Activated gamma-delta T cell (primary cell): Measurements from ENCODE around the gene SOX6.

ENCODE experiments used
- DNase-seq: peaks from one replicate; lab custom pipeline; 2025; lab: John Stamatoyannopoulos, UW

Gene SOX6

DNA sequence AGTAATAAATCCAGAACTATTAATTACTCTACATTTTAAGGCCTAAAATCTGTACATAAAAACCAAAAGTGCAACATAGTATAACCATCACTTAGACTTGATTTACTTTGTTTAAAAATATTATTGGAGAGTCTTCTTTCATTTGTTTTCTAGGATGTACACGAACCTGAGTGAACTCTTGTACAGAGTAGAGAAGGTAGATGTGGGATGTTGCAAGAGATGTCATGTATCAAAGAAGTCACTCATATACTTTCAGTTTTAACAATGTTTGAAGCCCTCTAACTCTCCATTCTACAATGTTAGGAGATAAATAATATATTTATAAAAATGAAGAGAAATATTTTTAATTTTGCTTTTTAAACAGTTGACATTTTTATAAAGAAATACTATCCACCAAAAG is 38.6 kb downstream of the SOX6 start:
- DNase-seq = no peak

DNA sequence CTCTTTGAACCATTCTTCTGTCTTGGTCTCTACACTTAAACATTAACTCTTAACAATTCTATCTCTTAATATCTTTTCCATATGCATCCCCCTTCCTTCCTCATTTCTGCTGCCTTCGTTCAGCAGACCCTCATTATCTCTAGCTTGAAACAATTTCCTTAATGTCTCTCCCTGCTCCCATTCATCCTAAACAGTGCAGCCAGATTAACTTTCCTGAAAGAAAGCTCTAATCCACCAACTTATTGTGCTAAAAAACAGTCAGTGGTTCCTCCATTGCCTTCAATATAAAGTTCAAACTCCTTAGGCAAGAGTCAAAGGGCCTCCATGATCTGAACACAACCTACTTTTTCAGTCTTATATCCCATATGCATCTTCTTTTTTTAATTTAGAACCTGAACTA is 42.5 kb downstream of the SOX6 start:
- DNase-seq = no peak

DNA sequence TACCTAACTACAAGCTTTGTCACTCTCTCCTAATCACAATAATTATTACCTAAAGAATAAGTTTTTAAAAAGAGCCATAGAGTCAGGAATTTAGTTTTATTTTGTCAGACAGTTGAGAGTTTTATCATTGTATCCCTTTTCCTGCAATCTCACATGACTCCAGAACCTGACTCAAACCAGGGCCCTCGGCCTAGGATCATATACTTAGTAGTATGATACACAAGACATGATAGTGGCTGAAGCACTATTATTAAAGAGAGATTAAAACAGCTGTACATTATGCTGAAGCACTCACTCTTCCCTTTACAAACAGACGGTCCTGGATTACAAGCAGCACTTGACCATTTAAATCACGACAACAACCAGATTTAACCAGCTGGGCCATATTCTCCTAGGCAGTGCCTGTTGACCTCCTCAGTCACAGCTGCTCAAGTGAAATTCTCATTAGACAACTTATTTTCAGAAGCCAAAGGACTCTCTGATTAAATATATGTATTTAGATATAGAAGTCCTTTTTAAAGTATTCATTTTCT is 44.0 kb downstream of the SOX6 start:
- DNase-seq = no peak

DNA sequence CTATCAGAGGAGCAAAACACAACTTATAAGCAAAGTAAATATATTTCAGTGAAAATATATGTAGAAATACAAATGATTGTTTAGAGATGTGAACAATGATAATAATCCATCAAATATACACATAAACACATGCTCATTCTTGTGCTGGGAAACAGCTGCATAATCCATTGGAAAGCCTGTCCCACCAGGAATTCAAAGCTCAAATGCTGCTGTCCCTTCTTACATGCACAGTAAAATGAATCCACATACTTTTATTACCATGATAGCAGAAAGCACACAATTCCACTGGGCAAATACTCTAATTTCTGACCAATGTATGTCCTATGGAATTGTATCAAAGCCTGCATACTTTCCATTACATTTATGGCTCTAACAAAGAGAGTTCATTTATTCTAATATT is 44.5 kb downstream of the SOX6 start:
- no peak for DNase-seq

DNA sequence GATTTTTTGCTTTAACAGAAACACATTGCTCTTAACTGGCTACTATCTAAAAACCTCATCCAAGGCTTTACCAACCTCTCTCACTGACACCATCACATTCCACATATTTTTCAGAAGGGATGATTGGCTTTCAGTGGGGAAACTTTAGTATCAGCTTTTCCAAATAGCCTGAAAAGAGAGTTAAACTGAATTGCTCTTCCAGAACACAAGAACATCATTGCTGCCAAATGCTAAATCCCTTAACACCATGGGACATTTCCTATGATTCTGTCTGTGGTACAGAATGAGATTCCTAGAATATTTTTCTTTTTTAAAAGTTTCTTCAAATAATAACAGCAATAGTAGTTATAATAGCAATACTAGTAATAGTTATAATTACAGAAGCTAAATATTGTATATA is 45.4 kb downstream of the SOX6 start:
- DNase-seq = no peak

DNA sequence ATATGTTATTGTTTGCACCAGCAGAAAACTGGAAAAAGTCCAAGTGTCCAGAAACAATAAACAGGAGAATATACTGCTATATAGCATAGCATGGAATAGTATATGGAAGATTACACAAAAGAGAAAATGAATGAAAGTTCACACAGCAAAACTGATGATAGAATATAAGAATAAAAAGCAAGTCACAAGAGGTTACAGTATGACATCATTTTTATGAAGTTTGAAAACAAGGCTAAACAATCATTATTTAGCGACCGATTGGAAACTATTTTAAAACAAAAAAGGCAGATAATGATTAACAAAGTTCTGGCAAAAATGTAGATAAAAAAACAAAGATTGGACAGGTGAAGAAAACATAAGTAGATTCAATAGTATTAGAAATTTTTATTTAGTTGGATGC is 47.1 kb downstream of the SOX6 start:
- DNase-seq = no peak

DNA sequence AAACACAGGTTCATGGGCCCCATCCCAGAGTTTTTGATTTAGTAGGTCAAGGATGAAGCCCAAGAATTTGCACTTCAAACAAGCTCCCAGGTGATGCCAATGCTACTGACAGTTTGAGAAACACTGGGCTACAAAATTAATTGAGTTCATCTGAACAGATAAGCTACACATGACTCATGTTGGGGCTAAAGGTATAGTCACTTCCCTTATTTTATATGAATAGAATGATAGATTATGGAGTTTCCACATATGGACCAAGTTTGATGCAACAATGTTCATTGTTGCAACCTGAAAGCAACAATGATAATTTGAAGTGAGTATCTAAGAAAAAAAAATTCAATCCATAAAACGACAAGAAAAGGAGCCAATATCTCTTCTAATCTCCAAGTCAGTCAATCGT is 54.9 kb downstream of the SOX6 start:
- DNase-seq = no peak

DNA sequence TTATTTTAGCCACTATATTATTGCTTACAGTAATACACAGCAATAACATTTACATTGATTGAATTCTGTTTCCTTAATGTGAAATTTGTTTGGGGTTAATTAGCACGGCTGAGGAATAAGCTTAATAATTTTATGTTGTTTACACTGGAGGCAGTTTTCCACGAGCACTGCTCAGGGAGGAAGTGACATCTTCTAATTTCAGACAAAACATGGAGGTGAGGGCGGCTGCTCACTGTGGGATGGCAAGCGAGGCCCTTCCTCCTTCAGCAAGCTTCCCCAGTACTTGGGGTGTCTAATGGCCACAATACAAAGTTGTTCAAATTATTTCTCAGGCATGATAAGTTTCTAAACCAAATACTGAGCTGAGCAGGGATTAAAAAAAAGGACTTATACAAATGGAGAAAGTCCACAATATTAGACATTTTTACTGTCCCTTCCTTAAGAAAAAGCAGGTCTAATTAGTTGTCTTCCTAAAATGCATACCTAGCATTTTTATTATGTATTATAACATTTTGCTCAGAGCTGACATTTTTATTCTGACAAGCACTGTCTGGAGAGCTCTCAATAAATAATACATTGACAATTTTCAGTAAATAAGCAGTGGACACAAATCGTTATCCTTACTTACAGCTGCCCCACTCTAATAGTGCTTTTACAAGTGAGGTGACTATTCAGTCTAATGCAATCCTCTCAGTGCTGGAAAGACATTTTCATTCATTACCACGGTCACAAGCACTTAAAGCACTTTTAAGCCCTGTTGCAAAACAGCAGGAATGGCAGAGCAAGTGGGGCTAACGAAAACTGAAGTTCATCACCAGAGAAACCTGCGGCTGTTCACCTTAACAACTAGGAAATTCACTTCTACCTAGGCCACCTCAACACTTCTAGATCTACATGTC is 56.2 kb downstream of the SOX6 start:
- DNase-seq = no peak

DNA sequence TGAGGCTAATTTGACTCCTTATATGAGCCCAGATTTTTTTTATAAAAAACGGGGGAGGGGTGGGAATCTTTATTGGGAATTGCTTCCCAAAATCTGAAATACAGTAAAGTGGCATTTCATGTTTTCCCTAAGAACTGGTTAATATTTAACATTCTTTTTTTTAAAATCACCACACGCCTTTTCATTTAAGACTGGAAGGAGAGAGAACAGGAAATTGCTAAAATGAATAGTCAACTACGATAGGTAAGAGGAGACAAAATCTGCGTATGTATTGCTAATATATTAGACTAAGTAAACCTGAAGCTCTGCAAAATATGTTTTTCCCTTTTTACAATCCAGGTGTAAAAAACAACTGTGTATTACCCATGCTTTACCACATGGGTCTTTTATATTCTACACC is 57.0 kb downstream of the SOX6 start:
- DNase-seq = no peak

DNA sequence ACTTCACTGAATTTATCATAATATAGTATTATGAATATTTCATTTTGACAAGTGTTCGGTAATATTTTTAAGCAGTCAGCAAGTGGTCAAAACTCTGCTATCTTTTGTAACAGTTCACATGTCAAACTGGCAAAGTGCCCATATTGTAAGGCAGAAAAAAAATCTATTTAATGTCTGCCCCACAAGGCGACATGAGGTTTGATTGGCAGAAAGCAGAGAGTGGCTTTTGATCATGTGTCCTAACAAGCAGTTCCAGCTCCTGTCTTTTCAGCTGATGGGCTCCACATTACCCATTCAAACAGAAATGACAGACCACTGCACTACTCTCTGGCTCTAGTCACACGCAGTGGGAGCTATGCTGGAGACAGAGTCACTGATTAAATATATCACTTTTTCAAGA is 59.0 kb downstream of the SOX6 start:
- no peak for DNase-seq

DNA sequence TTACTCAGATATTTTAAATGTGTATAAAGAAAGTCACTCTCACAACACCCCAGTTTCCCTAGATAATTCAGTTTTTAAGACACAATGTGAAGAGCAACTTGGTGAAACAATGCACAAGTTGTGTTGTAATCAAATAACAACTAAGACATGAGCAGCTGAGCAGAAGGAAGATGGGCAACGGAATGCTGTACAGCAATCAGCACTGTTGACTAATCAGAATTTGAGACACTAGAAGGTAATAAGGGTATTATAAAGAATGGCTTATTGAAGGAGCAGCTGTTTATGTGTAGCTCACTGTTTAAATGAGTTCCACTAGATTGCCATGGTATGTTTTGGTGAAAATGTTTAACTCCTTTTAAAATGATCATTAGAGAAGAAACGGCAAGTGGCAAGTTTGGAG is 60.1 kb downstream of the SOX6 start:
- DNase-seq = no peak

DNA sequence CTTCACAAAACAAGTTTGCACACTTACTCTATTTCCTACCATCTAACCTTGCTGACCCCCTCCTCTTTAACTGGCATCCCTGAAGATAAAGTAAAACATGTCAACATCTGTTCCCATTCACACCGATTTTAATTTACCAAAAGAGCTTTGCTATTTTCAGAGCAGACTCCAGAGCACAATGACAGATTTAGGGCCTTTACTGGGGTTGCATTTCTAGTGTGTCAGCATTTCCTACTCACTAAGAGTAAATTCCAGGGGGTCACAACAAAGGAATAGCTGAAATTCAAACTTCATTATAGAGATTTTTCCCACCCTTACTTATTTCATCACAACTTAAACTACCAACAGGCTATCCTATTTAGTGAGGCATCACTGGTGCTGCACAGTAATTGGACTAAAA is 60.8 kb downstream of the SOX6 start:
- no peak for DNase-seq

DNA sequence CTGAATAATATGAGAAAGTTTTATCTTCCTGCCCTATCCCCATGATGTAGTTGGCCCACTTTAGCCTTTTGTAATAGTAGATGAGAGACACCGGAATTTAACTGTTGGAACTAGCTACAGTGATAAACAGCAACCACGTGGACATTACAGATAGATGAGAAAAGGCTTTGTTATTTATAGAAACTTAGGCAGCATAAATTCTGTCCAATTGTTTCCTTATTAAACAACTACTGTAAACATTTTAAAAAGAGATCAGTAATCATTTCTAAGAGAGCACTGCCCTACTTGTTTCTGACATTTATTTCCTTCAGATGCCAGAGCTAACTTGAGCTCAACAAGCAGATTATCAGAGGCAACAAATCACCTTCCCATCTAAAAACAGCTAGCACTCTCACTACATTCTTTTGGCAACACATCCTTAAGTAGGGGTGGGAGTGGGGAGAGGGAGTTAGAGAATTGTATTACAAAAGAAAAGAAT is 63.1 kb downstream of the SOX6 start:
- DNase-seq = no peak

DNA sequence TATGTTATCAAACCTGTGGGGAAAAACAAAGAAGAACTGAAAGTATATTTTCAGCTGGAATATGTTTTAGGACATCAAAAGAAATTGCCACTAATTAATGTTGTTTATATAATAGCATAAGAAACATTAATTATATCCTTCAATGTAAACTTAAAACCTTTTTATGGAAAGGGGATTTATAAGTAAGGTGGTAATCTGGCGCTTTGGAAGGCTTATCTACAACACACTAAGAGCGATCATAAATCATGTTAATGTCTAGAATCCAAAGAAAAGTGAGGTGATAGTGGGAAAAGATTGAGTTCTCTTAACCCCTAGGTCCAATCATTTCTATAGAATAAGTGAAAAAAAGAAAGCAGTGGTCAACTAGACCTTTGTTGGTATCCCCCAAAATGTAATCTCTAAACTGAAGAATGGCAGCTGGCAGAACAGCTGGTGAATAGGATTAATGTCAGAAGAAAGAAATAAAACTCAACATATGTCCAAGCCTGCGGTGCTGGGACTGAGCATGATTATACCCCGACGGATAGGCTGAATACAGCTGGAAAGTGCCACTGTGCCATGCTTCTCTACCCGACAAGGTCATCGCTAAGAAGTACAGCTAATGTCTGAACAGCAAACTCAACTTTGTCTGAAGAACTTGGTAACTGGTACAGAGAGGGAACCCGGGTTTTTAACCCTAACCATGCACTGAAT is 64.0 kb downstream of the SOX6 start:
- no peak for DNase-seq

DNA sequence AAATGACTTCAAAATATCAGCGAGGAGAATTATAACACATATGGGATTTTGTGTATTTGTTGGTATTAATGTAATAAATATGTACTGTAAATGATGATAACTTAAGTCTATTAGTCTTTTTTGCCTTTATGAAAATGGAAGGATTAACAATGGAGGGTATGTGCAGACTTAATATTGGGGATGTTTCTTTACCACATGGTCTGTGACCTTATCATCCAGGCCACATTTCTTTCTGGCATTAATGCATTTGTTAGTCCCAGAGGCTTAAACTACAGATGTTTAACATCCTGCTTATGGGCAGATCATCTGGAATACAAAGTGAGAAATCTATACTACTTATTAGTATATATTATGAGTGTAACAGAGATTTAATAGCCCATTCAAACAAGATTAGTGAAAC is 64.6 kb downstream of the SOX6 start:
- no peak for DNase-seq

DNA sequence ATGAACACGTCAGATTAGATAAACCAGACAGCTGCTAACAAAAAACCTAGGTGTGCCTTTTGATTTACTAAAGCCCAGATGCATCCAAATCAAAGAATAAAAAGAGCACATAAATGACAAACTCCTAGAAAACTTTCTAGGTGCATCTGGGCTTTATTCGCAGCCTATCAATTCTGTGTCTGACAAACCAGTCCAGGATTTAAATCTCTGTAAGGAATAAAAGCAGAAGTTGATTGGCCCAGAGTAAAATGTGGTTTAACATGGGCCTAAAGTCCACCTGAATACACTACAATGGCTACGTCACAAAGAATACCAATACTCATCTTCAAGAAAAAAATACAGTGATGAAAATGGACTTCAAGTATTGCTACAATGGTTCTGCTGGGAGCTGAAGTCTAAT is 66.8 kb downstream of the SOX6 start:
- DNase-seq = no peak

DNA sequence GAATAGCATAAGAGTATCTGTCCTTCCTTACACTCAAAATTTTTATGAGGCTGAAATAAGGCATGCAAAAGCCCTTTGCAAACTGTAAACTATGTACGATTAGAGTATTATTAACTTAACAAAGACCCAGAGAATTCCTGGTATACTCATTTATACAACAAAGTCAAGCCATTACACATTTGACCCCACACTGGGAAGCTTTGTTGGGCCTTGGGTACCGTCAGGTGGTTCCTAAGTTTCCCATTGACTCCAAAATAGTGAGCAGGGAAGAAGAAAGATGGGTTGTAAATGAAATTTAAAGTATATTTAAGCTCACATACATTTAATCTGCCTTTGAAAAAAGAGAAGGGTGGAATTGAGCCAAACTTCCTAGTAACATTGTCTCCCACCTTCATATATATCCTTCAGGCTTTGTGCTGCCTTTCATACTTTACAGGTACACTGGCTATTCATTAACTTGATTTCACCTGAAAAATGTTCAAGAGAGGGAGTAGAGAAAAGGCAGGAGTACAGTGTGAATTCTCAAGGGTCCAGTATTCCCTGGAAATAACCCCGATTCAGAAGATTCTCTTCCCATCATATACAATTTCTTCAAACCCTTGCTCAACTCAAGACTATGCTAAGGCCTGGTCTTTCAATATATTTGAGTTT is 68.6 kb downstream of the SOX6 start:
- no peak for DNase-seq

DNA sequence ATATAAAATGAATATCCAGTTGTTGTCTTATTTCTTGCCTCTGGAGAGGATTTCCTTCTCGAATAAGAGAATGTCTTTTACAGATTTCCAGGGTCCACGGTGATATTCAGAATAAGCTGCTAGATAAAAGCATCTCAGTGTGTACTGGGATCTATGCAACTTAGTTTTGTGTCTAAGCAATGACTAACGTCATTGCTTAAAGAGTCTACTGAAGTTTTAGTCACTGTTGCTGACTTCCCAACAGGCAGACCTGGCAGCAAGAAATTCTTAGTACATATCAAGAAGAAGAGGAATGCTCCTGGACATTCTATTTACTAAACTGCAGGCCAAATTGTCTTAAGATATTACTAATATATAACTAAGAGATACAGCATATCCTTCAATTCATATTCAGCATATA is 70.3 kb downstream of the SOX6 start:
- DNase-seq = no peak

DNA sequence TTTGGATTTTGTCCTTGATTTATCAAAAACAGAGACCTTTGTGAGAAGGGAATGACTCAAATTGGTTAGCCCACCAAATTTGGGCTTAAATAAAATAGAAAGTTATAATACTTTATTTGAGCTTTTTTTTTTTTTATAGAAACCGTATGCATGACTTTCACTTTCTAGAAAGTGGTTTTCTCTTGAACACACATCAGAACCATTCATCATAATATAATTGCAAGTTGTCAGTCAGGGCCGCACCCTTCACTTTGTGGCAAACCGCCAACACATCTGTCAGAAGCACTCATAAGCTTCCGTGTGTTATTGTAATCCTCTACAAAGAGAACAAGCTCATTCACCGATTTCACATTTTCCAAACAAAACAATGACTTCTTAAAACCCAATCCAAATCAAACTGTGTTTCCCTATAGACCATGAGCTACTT is 76.1 kb downstream of the SOX6 start:
- DNase-seq = no peak

DNA sequence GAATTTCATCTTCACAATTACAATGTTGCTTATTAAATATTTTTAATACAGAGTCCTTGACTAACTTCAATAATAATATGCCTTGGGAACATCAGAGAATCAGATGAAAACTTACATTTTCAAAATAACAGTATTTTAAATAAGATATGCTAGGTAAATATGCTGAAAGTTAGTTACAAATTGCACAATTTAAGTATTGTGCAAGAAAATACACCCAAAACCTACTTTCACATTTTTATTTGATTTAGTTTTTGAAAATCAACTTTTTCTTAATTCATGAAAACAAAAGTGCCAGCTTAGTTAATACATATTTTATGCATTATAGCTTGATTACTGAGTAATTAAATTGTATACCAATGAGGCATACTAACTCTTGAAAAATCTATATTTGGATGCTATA is 76.8 kb downstream of the SOX6 start:
- DNase-seq = no peak

DNA sequence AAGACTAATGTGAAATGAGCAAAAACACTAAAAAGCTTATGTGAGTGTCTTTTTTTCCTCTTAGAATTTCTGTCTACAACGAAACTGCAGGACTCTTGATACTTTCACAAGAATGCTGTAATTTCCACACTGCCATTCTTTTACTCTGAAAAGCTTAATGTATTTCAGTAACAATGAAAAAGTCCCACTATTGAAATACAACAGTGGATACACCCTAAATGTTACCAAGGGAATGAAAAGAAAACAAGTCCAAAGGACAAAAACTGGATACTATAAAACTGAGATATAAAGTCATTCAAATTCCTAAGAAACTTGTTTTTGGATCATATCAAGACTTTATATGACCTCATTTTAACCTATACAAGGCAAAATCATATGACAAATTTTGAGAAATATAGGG is 77.4 kb downstream of the SOX6 start:
- no peak for DNase-seq

DNA sequence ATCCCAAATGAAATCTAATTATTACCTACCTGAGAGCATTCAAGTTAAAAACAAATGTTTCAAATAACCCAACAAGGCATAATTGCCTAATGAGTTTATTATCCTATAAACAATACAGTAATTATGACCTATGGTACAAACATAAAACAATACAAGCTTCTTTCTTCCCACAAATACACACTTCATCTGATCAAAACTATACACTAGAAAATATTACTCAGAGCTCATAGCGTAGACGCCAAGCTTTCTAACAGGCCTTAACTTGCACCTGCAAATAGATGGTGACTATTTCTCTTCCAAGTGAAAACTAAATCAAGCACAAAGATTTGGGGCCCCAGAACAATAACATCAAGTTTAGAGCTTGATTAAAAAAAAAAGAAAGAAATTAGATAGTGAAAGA is 78.1 kb downstream of the SOX6 start:
- no peak for DNase-seq

DNA sequence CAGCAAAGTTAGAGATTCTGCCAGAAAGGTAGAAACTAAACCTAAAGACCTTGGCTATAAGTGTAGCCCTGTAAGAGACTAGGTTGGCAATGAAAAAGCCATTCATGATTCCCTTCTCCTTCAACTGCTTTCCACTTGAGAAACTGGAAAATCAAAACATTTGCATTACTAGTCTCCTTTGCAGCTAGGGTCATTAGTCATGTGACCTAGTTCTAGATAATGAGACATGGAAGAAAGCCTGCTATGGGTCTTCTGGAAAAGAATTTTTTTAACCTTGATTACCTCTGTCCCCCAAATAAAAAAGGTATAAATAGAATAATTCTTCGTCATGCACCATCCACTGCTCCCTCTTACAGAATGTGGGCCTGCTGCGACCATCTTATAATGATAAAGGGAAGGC is 80.1 kb downstream of the SOX6 start:
- DNase-seq = no peak
